Measurements from ENCODE around the gene RAB42. TPM values are rescaled to one million over a fixed set of nuclear protein-coding genes. Genes with fewer than 3 reads are reported as not detected.
"Not testable (repeated sequence)": the region's sequence is repeated elsewhere in the genome, so short reads cannot be mapped to it uniquely, and the experiment has no call there.

The RAB42 gene
- total RNA-seq, 2 donors from 2014 or later = not detected

- not testable (repeated sequence) for H3K27me3 Mint-ChIP-seq; H3K36me3 Mint-ChIP-seq; DNase-seq (ENCODE audit: low spot score); H3K4me1 Mint-ChIP-seq (ENCODE audit: low read depth in 2 of 2); H3K4me3 Mint-ChIP-seq; H3K9me3 Mint-ChIP-seq; ATAC-seq; H3K27ac Mint-ChIP-seq
Measured at GRCh38 chr1:28596276-28596675, 4.2 kb downstream of the RAB42 start.

DNA sequence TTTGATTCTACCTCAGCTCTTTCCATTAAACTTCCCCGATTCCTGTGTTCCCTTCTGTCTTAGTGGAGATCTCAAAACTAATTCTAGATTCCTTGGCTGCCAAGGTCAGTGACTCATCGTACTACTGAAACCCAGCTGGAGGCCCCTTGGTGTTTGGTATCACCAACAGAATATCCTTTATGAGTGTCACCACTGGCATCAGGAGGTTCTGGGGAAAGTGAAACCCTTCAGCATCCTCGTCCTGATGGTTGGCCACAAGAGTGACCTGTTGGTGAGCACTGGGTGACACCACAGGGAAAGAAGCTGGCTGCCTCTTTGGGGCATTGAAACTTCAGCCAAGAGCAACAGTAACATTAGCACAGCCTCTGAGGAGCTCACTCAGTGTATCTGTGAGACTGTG lies 9.6 kb downstream of the RAB42 start:
- no peaks in the 10 kb centered on the region for H3K9me3 Mint-ChIP-seq
- H3K4me3 Mint-ChIP-seq = no peak overlapping the region
- no peaks in the 10 kb centered on the region for H3K4me1 Mint-ChIP-seq (ENCODE audit: low read depth in 2 of 2)
- H3K27me3 Mint-ChIP-seq = no peaks in the 10 kb centered on the region
- no peak overlapping the region for H3K27ac Mint-ChIP-seq
- ATAC-seq (peak; percentile 56 to 78), DNase-seq (ENCODE audit: low spot score) (no peak)
- peaks cover 4% of the 10 kb centered on the region for H3K36me3 Mint-ChIP-seq

DNA sequence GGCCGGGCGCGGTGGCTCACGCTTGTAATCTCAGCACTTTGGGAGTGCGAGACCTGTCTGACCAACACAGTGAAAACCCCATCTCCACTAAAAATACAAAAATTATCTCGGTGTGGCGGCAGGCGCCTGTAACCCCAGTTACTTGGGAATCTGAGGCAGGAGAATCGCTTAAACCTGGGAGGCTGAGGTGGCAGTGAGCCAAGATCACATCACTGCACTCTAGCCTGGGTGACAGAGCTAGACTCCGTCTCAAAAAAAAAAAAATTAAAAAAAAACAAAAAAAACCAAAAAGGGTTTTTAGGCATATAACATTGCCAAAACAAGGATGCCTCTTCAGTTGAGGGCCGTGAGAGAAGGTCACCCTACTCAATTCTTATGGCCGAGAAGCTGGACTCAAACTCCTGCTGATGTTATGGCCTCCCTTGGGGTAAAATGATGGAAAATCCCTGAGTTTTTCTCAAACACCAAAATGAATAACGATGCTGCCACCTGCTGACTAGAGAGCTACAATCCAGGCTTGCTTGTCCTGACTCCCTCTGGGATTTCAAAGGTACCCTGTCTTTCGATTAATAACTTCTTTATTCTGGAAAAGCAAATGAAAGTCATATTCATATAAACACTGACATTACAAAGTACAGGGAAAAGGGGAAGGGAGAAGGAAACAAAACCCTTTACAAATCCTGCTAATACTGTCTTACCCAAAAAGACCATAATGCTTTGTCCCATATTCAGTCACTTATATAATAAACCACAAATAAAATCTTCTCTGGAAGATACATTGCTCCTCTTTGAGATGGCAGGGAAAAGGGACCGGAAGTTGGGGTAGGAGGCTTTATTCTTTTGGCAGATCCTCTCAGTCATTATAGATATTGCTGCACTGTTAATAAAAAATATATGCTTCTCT lies 10.7 kb downstream of the RAB42 start:
- Mint-ChIP-seq H3K4me1 (ENCODE audit: low read depth in 2 of 2) (no peaks in the 10 kb centered on the region), H3K36me3 (peaks cover 4% of the 10 kb centered on the region), H3K9me3 (no peaks in the 10 kb centered on the region), H3K27me3 (no peaks in the 10 kb centered on the region), H3K27ac (no peak overlapping the region), H3K4me3 (no peak overlapping the region)
- ATAC-seq (no peak), DNase-seq (ENCODE audit: low spot score) (no peak)

- Mint-ChIP-seq H3K4me1 (ENCODE audit: low read depth in 2 of 2) (no peaks in the 10 kb centered on the region), H3K36me3 (peaks cover 4% of the 10 kb centered on the region), H3K9me3 (no peaks in the 10 kb centered on the region), H3K4me3 (no peak overlapping the region), H3K27me3 (no peaks in the 10 kb centered on the region), H3K27ac (no peak overlapping the region)
- ATAC-seq (no peak), DNase-seq (ENCODE audit: low spot score) (no peak)
Measured at GRCh38 chr1:28604411-28604810, 12.3 kb downstream of the RAB42 start.

DNA sequence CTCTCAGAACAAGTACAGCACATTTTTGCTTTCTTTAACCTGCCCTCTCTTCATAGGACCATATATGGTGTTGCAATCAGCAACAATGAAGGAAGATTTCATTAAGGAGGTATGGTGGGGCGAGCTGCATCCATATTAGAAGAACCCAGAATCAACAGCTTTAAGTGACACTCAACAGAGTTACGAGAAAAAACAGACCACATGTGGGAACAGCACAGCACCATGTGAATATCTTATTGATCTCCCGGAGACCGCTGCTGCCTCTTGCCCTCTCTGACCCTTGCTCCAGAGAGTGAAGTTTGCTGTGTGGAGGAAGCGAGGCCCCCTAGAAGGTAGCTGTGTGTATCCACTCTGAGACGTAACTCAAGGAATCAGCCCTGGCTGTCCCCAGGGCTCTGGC lies 12.9 kb downstream of the RAB42 start:
- DNase-seq (ENCODE audit: low spot score) (no peak), ATAC-seq (no peak)
- Mint-ChIP-seq H3K4me3 (no peak overlapping the region), H3K4me1 (ENCODE audit: low read depth in 2 of 2) (no peaks in the 10 kb centered on the region), H3K27ac (no peak overlapping the region), H3K36me3 (peaks cover 4% of the 10 kb centered on the region), H3K9me3 (no peaks in the 10 kb centered on the region), H3K27me3 (no peaks in the 10 kb centered on the region)

- ATAC-seq = no peak
- H3K27me3 Mint-ChIP-seq = no peaks in the 10 kb centered on the region
- no peak for DNase-seq (ENCODE audit: low spot score)
- no peak overlapping the region for H3K4me3 Mint-ChIP-seq
- H3K27ac Mint-ChIP-seq = no peak overlapping the region
- H3K36me3 Mint-ChIP-seq = peaks cover 1% of the 10 kb centered on the region
- no peaks in the 10 kb centered on the region for H3K4me1 Mint-ChIP-seq (ENCODE audit: low read depth in 2 of 2)
- H3K9me3 Mint-ChIP-seq = no peaks in the 10 kb centered on the region
Measured at GRCh38 chr1:28606771-28607170, 14.7 kb downstream of the RAB42 start.

DNA sequence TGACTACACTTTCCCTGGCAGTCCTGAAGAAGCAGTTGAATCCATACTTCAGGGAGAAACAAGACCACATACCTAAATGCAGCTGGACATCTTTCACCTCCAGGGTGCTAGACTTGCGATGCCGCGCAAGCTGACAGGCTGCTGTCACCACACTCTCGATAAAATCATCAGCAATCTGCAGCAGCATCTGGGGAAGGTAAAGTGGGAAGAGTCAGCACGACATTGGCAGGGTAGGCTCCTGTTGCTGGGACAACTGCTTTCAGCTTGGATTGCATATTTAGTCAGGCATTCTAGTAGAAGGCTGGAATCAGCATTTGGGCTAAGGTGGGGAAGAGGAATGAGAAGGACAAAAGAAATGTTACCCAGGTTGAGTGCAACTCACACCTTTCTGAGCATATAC lies 21.1 kb downstream of the RAB42 start:
- no peaks in the 10 kb centered on the region for H3K27me3 Mint-ChIP-seq
- no peaks in the 10 kb centered on the region for H3K9me3 Mint-ChIP-seq
- ATAC-seq = no peak
- no peak overlapping the region for H3K4me3 Mint-ChIP-seq
- H3K27ac Mint-ChIP-seq = no peak overlapping the region
- H3K4me1 Mint-ChIP-seq (ENCODE audit: low read depth in 2 of 2) = no peaks in the 10 kb centered on the region
- DNase-seq (ENCODE audit: low spot score) = no peak
- H3K36me3 Mint-ChIP-seq = peaks cover 6% of the 10 kb centered on the region

GRCh38 chr1:28631713-28632112 lies 39.6 kb downstream of the RAB42 start:
- peaks cover 5 to 7% of the 10 kb centered on the region in 2 donors for H3K4me1 Mint-ChIP-seq (ENCODE audit: low read depth in 2 of 2)
- no peak overlapping the region for H3K4me3 Mint-ChIP-seq
- DNase-seq (ENCODE audit: low spot score) = no peak
- ATAC-seq = no peak
- no peaks in the 10 kb centered on the region for H3K9me3 Mint-ChIP-seq
- no peaks in the 10 kb centered on the region for H3K36me3 Mint-ChIP-seq
- H3K27me3 Mint-ChIP-seq = no peaks in the 10 kb centered on the region
- H3K27ac Mint-ChIP-seq = no peak overlapping the region

- no peaks in the 10 kb centered on the region for H3K27me3 Mint-ChIP-seq
- ATAC-seq (no peak), DNase-seq (ENCODE audit: low spot score) (no peak)
- no peak overlapping the region for H3K4me3 Mint-ChIP-seq
- no peak overlapping the region for H3K27ac Mint-ChIP-seq
- H3K36me3 Mint-ChIP-seq = no peaks in the 10 kb centered on the region
- H3K4me1 Mint-ChIP-seq (ENCODE audit: low read depth in 2 of 2) = peaks cover 5 to 7% of the 10 kb centered on the region in 2 donors
- no peaks in the 10 kb centered on the region for H3K9me3 Mint-ChIP-seq
Measured at GRCh38 chr1:28632560-28632959, 40.5 kb downstream of the RAB42 start.

- H3K27me3 Mint-ChIP-seq = no peaks in the 10 kb centered on the region
- DNase-seq (ENCODE audit: low spot score) (no peak), ATAC-seq (no peak)
- H3K9me3 Mint-ChIP-seq = no peaks in the 10 kb centered on the region
- peak overlapping the region; percentile 100 for H3K4me3 Mint-ChIP-seq
- peaks cover 31 to 32% of the 10 kb centered on the region in 2 donors for H3K4me1 Mint-ChIP-seq (ENCODE audit: low read depth in 2 of 2)
- peak overlapping the region; percentile 97 to 98 for H3K27ac Mint-ChIP-seq
- H3K36me3 Mint-ChIP-seq = peaks cover 10% of the 10 kb centered on the region
Measured at GRCh38 chr1:28640766-28641165, 48.7 kb downstream of the RAB42 start.

GRCh38 chr1:28642056-28642846 lies 50.2 kb downstream of the RAB42 start:
- ATAC-seq (peak; percentile 9 to 44), DNase-seq (ENCODE audit: low spot score) (no peak)
- Mint-ChIP-seq H3K36me3 (peaks cover 10% of the 10 kb centered on the region), H3K4me1 (ENCODE audit: low read depth in 2 of 2) (peaks cover 31% of the 10 kb centered on the region in 2 donors), H3K9me3 (no peaks in the 10 kb centered on the region), H3K27ac (peak overlapping the region; percentile 97 to 98), H3K27me3 (no peaks in the 10 kb centered on the region), H3K4me3 (peak overlapping the region; percentile 100)

DNA sequence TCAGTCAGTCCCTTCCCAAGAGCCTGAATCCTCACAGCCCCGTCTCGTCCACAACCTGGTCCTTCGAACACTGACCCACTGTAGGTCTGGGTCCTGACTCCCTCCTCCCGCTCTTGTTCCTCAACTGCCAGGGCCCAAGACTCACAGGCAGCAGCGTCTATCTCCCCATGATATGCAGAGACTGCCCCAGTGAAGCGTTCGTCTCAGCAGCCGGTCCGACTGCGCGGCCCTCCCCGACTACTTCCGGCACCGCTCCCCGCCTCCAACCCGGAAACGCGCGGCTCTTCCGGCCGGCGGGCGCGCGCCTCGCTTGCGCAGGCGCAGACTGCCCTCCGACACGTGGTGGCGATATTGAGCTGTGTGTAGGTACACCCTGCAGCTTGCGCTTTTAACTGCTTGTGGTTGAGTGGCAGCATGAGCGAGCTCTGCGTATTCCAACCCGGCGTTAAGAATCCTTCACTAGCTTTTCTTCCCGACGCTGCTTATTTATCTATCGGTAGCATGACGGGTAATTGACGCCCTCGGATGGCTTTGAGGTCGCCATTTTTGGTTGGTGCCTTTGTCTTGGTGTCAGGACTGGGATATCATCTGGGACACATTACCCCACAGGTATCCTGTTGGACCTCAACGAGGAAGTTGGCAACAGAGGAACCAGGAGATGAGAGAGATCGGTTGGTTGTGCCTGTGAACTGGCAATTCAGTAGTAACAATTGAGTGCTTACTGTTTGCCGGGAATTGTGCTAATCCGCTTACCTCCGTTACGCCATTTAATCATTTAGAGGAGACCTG lies 51.0 kb downstream of the RAB42 start, which contains the start of gene TAF12:
Gene TAF12 (minus strand): TSS at position 221 of the 789 bp plus-strand sequence. CDS start 20,986 bp downstream, outside the sequence.
- peak within 1 kb of the TSS; percentile 97 to 98 for H3K27ac Mint-ChIP-seq
- H3K4me3 Mint-ChIP-seq = peak within 1 kb of the TSS; percentile 100
- DNase-seq (ENCODE audit: low spot score) (peak; percentile 91), ATAC-seq (peak; percentile 94 to 95)
- peaks cover 10% of the 10 kb centered on the region for H3K36me3 Mint-ChIP-seq
- H3K27me3 Mint-ChIP-seq = no peaks in the 10 kb centered on the region
- H3K9me3 Mint-ChIP-seq = no peaks in the 10 kb centered on the region
- peaks cover 35% of the 10 kb centered on the region in 2 donors for H3K4me1 Mint-ChIP-seq (ENCODE audit: low read depth in 2 of 2)

- ATAC-seq (no peak), DNase-seq (ENCODE audit: low spot score) (no peak)
- H3K36me3 Mint-ChIP-seq = peaks cover 10% of the 10 kb centered on the region
- no peaks in the 10 kb centered on the region for H3K9me3 Mint-ChIP-seq
- H3K27ac Mint-ChIP-seq = peak overlapping the region; percentile 97 to 98
- H3K27me3 Mint-ChIP-seq = no peaks in the 10 kb centered on the region
- peak overlapping the region; percentile 100 for H3K4me3 Mint-ChIP-seq
- H3K4me1 Mint-ChIP-seq (ENCODE audit: low read depth in 2 of 2) = peaks cover 46% of the 10 kb centered on the region in 2 donors
Measured at GRCh38 chr1:28644494-28644893, 52.4 kb downstream of the RAB42 start.

Measured in natural killer cell treated with Interleukin-12 subunit alpha and Interleukin-12 subunit beta and Interleukin-15 and Interleukin-18, amount 100 ng/mL, for 72 hours (primary cell).